ENCODE measurements around the gene KIF1A.

DNA sequence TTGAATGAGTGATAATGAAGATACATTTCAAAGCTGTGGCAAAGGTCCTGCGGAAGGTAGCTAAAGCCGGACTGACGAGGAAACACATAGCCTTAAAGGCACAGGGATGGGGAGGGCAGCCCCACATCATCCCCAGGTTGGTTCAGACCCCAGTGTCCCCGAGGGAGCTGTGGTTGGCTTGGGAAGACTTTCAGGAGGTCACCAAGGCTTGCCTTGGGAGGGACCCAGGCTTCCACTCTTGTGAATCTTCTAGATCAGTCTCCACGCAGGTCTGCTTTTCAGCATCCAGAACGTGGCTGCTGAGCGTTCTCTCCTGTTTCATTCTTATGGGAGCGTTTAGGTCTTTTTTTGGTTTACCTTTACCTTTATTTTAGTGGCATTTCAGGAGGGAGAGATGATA lies 16.8 kb downstream of the KIF1A start:
- no peak for TF ChIP-seq POLR2AphosphoS5 (IDR thresholded peaks at IDR 0.05; ENCODE audit: low read depth, low read length)
- no peak for TF ChIP-seq SIN3A (IDR thresholded peaks at IDR 0.05; ENCODE audit: borderline replicate concordance, insufficient read depth, low read length)
- TF ChIP-seq REST (IDR thresholded peaks at IDR 0.05; ENCODE audit: insufficient read depth in 1 of 2, low read depth in 2 of 2, low read length in 2 of 2): no peak
- TF ChIP-seq FOXP2 (optimal IDR thresholded peaks at IDR 0.05; ENCODE audit: borderline replicate concordance, extremely low read depth, extremely low read length, insufficient read depth): no peak
- no peak for TF ChIP-seq TAF1 (IDR thresholded peaks at IDR 0.05; ENCODE audit: borderline replicate concordance, insufficient read depth, low read length)
